ENCODE measurements around the gene GPR107.

Gene GPR107

GRCh38 chr9:130159057-130159456, 105.4 kb downstream of the GPR107 start:
- CTCF ChIA-PET, result no interaction called here
- no peak for DNase-seq (ENCODE audit: extremely low spot score)
- no peak for TF ChIP-seq CTCF (IDR thresholded peaks at IDR 0.05; ENCODE audit: control extremely low read depth, extremely low read depth, low read depth, missing control alignments)
- POLR2A ChIA-PET, result no interaction called here

- ChIA-PET CTCF (no interaction called here), POLR2A (no interaction called here)
- no peak for TF ChIP-seq CTCF (IDR thresholded peaks at IDR 0.05; ENCODE audit: control extremely low read depth, extremely low read depth, low read depth, missing control alignments)
- no peak for DNase-seq (ENCODE audit: extremely low spot score)
Observed at GRCh38 chr9:130159915-130160670, 106.4 kb downstream of the GPR107 start.

GRCh38 chr9:130160862-130161470, 107.3 kb downstream of the GPR107 start:
- no peak for TF ChIP-seq CTCF (IDR thresholded peaks at IDR 0.05; ENCODE audit: control extremely low read depth, extremely low read depth, low read depth, missing control alignments)
- DNase-seq (ENCODE audit: extremely low spot score), result no peak
- POLR2A ChIA-PET, result no interaction called here
- CTCF ChIA-PET, result no interaction called here

- ChIA-PET CTCF (no interaction called here), POLR2A (no interaction called here)
- no peak for DNase-seq (ENCODE audit: extremely low spot score)
- no peak for TF ChIP-seq CTCF (IDR thresholded peaks at IDR 0.05; ENCODE audit: control extremely low read depth, extremely low read depth, low read depth, missing control alignments)
Observed at GRCh38 chr9:130165579-130165978, 111.9 kb downstream of the GPR107 start.

- TF ChIP-seq CTCF (IDR thresholded peaks at IDR 0.05; ENCODE audit: control extremely low read depth, extremely low read depth, low read depth, missing control alignments), result no peak
- CTCF ChIA-PET, result no interaction called here
- POLR2A ChIA-PET, result no interaction called here
- no peak for DNase-seq (ENCODE audit: extremely low spot score)
Observed at GRCh38 chr9:130166399-130166798, 112.7 kb downstream of the GPR107 start.

- DNase-seq (ENCODE audit: extremely low spot score), result no peak
- ChIA-PET CTCF (no interaction called here), POLR2A (no interaction called here)
- TF ChIP-seq CTCF (IDR thresholded peaks at IDR 0.05; ENCODE audit: control extremely low read depth, extremely low read depth, low read depth, missing control alignments), result no peak
Observed at GRCh38 chr9:130167927-130168326, 114.2 kb downstream of the GPR107 start.
